Activated naive CD4-positive, alpha-beta T cell treated with anti-CD3 and anti-CD28 coated beads, Interleukin-2, amount 50 U/mL, for 72 hours (primary cell): Measurements from ENCODE around the gene HIP1R. TPM values are rescaled to one million over a fixed set of nuclear protein-coding genes. Genes with fewer than 3 reads are reported as not detected.

Experiments
- ATAC-seq, 2 donors: fragments of 150-1000 bp; cut with Tn5 transposase; 2 replicates each; pipeline ENCODE4 v1.10.0; 2021; ENCODE audit warnings: mild to moderate bottlenecking in 2 of 2, moderate library complexity in 2 of 2
- DNase-seq, 2 donors: peaks; one replicate each; pipeline ENCODE4 v3.0.0; 2021 to 2022; ENCODE audit warnings: low spot score in 2 of 2
- H3K27ac Mint-ChIP-seq, 2 donors: one replicate each; pipeline ENCODE4 v1.8.0; 2022; ENCODE audit warnings: mild to moderate bottlenecking in 2 of 2, mixed read lengths in 2 of 2
- H3K36me3 Mint-ChIP-seq, 2 donors: one replicate each; pipeline ENCODE4 v1.8.0; 2022; ENCODE audit warnings: mixed read lengths in 2 of 2
- H3K9me3 Mint-ChIP-seq, 2 donors: one replicate each; pipeline ENCODE4 v1.8.0; 2022; ENCODE audit warnings: mixed read lengths in 2 of 2
- total RNA-seq, 2 donors: library from RNA; stranded (reverse); gene quantifications; one replicate each; pipeline ENCODE4 v1.2.3, GENCODE V29; 2022

Gene HIP1R
- total RNA-seq, 2 donors from 2014 or later = 16.7 to 48.9 TPM

GRCh38 chr12:122853582-122854245, 18.5 kb downstream of the HIP1R start:
- DNase-seq (no peak), ATAC-seq (no peak)
- Mint-ChIP-seq H3K36me3 (no peaks in the 10 kb centered on the region), H3K27ac (no peak overlapping the region), H3K9me3 (no peaks in the 10 kb centered on the region)

DNA sequence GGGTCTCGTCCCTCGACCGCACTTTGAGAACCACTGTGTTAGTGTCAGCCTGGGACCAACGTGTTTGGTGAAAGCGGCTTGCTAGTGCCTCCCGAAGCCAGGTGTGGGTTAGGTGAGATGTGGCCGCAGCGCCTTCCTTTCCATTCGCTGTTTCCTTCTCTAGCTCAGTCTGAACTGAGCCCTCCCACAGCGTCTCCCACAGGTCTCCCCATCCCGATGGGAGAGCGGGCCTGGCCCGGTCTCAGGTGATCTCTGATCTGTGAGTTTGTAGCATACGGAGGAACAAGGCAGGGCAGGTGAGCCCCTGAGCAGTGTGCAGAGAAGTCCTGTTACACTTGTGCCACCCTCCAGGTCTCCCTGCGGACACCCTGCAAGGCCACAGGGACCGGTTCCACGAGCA, 19.3 kb downstream of the HIP1R start:
- ATAC-seq (no peak), DNase-seq (no peak)
- H3K36me3 Mint-ChIP-seq = no peaks in the 10 kb centered on the region

DNA sequence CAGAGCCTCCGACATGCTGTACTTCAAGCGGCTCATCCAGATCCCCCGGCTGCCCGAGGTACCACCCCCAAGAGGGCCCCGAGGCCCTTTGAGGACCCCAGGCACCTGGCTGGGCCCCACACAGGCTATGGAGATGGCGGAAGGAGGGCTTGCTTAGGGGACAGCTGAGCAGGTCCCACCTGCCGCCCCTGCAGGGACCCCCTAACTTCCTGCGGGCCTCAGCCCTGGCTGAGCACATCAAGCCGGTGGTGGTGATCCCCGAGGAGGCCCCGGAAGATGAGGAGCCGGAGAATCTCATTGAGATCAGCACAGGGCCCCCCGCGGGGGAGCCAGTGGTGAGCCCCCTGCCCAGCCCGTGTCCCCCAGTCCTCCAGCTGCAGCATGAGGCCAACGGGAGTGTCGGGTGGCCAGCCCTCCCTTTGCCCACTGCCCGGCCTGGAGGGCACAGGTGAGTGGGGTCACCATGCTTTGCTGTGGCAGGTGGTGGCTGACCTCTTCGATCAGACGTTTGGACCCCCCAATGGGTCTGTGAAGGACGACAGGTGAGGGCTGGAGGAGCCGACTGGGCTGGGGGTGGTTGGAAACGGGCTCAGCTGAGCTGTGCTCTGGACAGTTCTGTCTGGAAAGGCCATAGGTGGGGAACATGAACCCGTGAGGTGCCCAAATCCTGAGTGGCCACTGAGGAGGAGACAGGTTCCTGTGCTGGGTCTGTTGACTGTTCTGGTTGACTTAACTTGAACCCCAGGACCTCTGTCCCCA, 20.0 kb downstream of the HIP1R start:
- Mint-ChIP-seq H3K27ac (no peak overlapping the region), H3K9me3 (no peaks in the 10 kb centered on the region), H3K36me3 (no peaks in the 10 kb centered on the region)
- DNase-seq (no peak), ATAC-seq (no peak)

More for the DNA sequence above, 19.3 kb downstream of the HIP1R start:
- Mint-ChIP-seq H3K27ac (no peak overlapping the region), H3K9me3 (no peaks in the 10 kb centered on the region)

DNA sequence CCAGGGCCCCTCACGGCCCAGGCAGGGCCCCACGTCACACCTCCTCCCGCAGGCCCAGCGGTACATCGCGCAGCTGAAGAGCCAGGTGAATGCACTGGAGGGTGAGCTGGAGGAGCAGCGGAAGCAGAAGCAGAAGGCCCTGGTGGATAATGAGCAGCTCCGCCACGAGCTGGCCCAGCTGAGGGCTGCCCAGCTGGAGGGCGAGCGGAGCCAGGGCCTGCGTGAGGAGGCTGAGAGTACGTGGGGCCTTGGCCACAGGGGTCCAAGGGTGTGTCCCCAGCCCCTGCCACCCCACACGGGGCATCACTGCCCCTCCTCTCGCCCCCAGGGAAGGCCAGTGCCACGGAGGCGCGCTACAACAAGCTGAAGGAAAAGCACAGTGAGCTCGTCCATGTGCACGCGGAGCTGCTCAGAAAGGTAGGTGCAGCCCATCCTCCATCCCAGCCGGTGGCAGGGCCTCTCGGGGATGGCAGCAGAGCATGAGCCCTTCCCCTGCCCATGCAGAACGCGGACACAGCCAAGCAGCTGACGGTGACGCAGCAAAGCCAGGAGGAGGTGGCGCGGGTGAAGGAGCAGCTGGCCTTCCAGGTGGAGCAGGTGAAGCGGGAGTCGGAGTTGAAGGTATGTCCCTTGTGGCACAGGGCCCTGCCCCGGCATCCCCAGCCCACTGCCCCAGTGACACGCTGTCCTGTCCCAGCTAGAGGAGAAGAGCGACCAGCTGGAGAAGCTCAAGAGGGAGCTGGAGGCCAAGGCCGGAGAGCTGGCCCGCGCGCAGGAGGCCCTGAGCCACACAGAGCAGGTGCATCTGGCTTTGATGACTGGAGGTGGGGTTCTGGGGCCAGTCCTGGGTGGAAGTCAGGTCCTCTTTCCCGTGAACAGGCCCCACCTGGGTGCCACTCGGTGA, 20.9 kb downstream of the HIP1R start:
- Mint-ChIP-seq H3K9me3 (no peaks in the 10 kb centered on the region), H3K36me3 (no peaks in the 10 kb centered on the region), H3K27ac (peak overlapping the region in 1 of 2 donors; percentile 22)
- ATAC-seq (no peak), DNase-seq (no peak)

GRCh38 chr12:122856999-122857671, 21.9 kb downstream of the HIP1R start:
- no peaks in the 10 kb centered on the region for H3K9me3 Mint-ChIP-seq
- ATAC-seq = no peak
- DNase-seq = no peak
- no peaks in the 10 kb centered on the region for H3K36me3 Mint-ChIP-seq
- H3K27ac Mint-ChIP-seq = no peak overlapping the region

- Mint-ChIP-seq H3K9me3 (no peaks in the 10 kb centered on the region), H3K36me3 (no peaks in the 10 kb centered on the region)
- no peak for ATAC-seq
These were observed 22.9 kb downstream of the HIP1R start for GRCh38 chr12:122858171-122858570.

DNA sequence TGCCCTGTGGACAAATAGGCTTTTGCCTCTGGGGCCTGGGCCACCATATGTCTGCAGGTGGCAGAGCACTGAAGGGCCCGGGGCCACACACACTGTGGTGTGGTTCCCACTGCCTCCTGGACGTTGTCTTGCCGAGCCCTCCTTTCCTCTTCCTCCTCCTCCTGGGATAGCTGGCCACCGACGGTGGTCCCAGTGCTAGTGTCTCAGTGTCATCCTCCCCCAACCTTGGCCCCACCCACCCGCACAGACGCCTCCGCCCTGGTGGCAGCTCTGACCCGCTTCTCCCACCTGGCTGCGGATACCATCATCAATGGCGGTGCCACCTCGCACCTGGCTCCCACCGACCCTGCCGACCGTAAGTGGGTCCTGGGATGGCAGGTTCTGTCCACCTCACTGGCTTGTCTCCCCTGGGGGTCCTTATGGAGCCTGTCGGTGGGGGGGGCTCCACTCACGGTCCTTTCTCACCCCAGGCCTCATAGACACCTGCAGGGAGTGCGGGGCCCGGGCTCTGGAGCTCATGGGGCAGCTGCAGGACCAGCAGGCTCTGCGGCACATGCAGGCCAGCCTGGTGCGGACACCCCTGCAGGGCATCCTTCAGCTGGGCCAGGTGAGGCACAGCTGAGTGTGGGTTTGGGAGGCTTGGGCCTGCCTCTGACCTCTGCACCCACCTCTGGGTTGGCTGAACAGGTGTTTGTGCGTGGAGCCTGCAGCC, 23.5 kb downstream of the HIP1R start:
- Mint-ChIP-seq H3K36me3 (no peaks in the 10 kb centered on the region), H3K27ac (no peak overlapping the region), H3K9me3 (no peaks in the 10 kb centered on the region)
- DNase-seq = no peak
- no peak for ATAC-seq

More at GRCh38 chr12:122858171-122858570, 22.9 kb downstream of the HIP1R start:
- no peak for DNase-seq
- no peak overlapping the region for H3K27ac Mint-ChIP-seq

DNA sequence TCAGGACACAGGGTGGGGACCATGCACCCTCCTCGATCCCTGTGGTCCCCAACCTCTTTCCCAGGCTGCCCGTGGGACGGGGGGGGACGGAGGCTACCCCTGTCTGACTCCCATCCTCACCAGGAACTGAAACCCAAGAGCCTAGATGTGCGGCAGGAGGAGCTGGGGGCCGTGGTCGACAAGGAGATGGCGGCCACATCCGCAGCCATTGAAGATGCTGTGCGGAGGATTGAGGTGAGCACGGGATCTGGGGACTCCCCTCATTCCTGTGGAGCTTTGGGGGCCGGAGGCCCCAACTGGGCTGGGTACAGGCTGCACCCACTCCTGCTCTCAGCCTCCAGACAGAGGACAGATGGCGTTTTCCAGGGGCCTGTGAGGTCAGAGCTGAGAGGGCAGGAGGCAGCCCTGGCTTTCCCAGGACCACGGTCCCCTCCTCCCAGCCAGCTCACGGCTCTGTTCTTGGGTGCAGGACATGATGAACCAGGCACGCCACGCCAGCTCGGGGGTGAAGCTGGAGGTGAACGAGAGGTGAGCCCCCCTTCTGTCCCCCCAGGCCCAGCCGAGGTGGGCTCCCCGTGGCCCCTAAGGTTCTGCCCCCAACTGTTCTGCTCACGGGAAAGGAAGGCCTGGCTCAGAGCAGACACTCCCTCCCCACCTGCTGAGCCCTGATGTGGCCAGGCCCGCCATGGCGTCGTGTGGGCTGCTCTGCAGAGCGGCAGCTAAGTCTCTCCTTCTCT, 24.2 kb downstream of the HIP1R start:
- Mint-ChIP-seq H3K27ac (no peak overlapping the region), H3K36me3 (no peaks in the 10 kb centered on the region), H3K9me3 (no peaks in the 10 kb centered on the region)
- ATAC-seq = peak in 1 of 2 donors; percentile 4
- DNase-seq = no peak

DNA sequence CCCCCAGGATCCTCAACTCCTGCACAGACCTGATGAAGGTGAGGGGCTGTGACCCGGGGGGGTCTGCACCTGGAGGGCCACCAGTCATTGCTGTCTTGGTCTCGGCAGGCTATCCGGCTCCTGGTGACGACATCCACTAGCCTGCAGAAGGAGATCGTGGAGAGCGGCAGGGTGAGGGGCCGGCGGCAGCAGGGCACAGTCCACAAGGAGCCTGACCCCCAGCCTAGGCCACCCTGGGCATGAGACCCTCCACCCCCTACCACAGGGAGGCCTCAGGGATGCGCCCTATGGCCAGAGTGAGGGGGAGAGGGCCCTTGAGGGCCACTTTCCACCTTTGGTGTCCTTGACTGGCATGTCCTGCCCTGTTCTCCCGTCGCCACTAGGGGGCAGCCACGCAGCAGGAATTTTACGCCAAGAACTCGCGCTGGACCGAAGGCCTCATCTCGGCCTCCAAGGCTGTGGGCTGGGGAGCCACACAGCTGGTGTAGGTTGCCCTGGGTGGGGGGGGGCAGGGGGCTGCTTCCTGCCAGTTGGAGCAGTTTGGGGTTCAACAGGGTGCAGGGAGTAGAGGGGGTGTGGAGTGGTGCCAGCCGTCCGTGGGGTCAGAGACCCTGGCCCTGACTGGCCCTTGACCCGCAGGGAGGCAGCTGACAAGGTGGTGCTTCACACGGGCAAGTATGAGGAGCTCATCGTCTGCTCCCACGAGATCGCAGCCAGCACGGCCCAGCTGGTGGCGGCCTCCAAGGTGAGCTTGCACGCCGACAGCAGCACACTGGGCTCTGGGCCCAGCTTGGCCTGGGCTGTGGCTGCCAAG, 25.0 kb downstream of the HIP1R start:
- DNase-seq = peak; percentile 76 to 86
- H3K27ac Mint-ChIP-seq = no peak overlapping the region
- H3K36me3 Mint-ChIP-seq = no peaks in the 10 kb centered on the region
- ATAC-seq = peak; percentile 71 to 74
- H3K9me3 Mint-ChIP-seq = no peaks in the 10 kb centered on the region

GRCh38 chr12:122860854-122861586, 25.8 kb downstream of the HIP1R start:
- Mint-ChIP-seq H3K36me3 (no peaks in the 10 kb centered on the region), H3K27ac (no peak overlapping the region), H3K9me3 (no peaks in the 10 kb centered on the region)
- DNase-seq = no peak
- ATAC-seq = no peak

- ATAC-seq (no peak), DNase-seq (no peak)
- Mint-ChIP-seq H3K9me3 (no peaks in the 10 kb centered on the region), H3K27ac (peak overlapping the region in 1 of 2 donors; percentile 44), H3K36me3 (no peaks in the 10 kb centered on the region)
These were observed 26.3 kb downstream of the HIP1R start for GRCh38 chr12:122861587-122861970.

- Mint-ChIP-seq H3K27ac (peak overlapping the region in 1 of 2 donors; percentile 45), H3K9me3 (no peaks in the 10 kb centered on the region), H3K36me3 (no peaks in the 10 kb centered on the region)
- ATAC-seq = no peak
- no peak for DNase-seq
These were observed 26.9 kb downstream of the HIP1R start for GRCh38 chr12:122862110-122862634.

DNA sequence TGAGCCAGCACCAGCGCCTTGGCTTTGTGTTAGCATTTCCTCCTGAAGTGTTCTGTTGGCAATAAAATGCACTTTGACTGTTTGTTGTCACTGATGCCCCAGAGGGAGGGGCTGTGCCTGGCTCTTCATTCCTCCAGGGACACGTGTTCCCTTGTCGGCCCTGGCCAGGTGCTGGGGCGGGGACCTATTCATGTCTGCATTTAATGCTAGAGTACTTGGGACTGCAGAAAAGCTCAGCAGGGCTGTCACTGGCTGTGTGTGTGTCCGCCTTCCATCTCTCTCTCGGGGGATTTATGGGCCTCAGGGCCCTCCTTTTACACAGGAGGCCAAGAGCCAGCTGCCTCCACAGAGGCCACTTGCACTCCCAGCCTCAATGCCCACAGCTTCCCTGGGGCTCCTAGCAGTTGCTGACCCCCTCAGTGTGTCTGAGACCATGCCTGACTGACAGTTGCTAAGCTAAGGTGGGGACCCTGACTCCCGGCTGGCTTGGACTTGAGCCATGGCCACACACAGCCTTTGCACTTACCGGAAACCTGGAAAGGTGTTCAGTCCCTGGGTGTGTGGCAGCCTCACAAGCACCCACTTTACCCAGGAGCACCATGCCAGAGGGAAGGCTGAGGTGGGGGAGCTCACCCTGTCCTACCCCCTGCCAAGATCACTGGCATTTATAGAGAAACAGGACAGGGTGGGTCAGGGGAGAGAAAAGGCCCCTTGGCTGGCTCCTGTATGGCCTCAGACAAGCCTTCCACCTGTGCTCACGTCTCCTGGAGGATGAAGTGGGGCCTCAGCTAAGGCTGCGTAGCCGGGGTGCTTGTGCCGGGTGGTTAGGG, 27.8 kb downstream of the HIP1R start:
- ATAC-seq (no peak), DNase-seq (no peak)
- Mint-ChIP-seq H3K36me3 (no peaks in the 10 kb centered on the region), H3K9me3 (no peaks in the 10 kb centered on the region), H3K27ac (peak overlapping the region in 1 of 2 donors; percentile 52)
